Neural cell (in vitro differentiated cells): ENCODE measurements around the gene TBC1D32. TPM values are rescaled to one million over a fixed set of nuclear protein-coding genes. Genes with fewer than 3 reads are reported as not detected.

Experiments used
- H2AFZ ChIP-seq: fragments of 200-600, 300-800 bp; sonication (generic), shearing (Covaris generic); 2 replicates; pipeline ENCODE4 v1.6.0; 2014; ENCODE audit warnings: low read depth, mild to moderate bottlenecking, antibody characterized with exemption, low read length, moderate library complexity
- H3F3A ChIP-seq: fragments of 200-600 bp; shearing (Covaris generic); 2 replicates; pipeline ENCODE4 v1.6.1; 2016; ENCODE audit warnings: mild to moderate bottlenecking, moderate library complexity, mixed read lengths, antibody characterized with exemption, low read length; ENCODE audit not compliant: insufficient read depth, poor library complexity, severe bottlenecking
- H3K27ac ChIP-seq: fragments of 200-600, 300-800 bp; sonication (generic), shearing (Covaris generic); 2 replicates; pipeline ENCODE4 v1.5.1; 2014; ENCODE audit warnings: mild to moderate bottlenecking, low read length, moderate library complexity
- H3K27me3 ChIP-seq: fragments of 300-800, 200-600 bp; sonication (generic), shearing (Covaris generic); 2 replicates; pipeline ENCODE4 v1.6.0; 2014; ENCODE audit warnings: mild to moderate bottlenecking, low read depth, low read length, moderate library complexity; ENCODE audit not compliant: insufficient read depth
- H3K36me3 ChIP-seq: fragments of 300-800, 200-600 bp; sonication (generic), shearing (Covaris generic); 2 replicates; pipeline ENCODE4 v1.5.1; 2014; ENCODE audit warnings: mild to moderate bottlenecking, antibody characterized with exemption, low read length, moderate library complexity; ENCODE audit not compliant: insufficient read depth
- H3K4me2 ChIP-seq: fragments of 300-800, 200-600 bp; sonication (generic), shearing (Covaris generic); 2 replicates; pipeline ENCODE4 v1.6.0; 2014; ENCODE audit warnings: mild to moderate bottlenecking, low read length
- H3K4me3 ChIP-seq: fragments of 300-800, 200-600 bp; sonication (generic), shearing (Covaris generic); 2 replicates; pipeline ENCODE4 v1.5.1; 2014; ENCODE audit warnings: mild to moderate bottlenecking, low read length, moderate library complexity
- H3K79me2 ChIP-seq: fragments of 200-600 bp; shearing (Covaris generic); replicated peaks from 2 replicates; pipeline ENCODE4 v1.6.0; 2014; ENCODE audit warnings: mild to moderate bottlenecking, low read length, moderate library complexity; ENCODE audit not compliant: insufficient read depth
- H3K9ac ChIP-seq: fragments of 300-800, 200-600 bp; sonication (generic), shearing (Covaris generic); 2 replicates; pipeline ENCODE4 v1.6.1; 2016; ENCODE audit warnings: mild to moderate bottlenecking, low read length, mixed read lengths
- H3K9me2 ChIP-seq: fragments of 200-600 bp; shearing (Covaris generic); 2 replicates; pipeline ENCODE4 v1.6.1; 2016; ENCODE audit warnings: mild to moderate bottlenecking, low read length, mixed read lengths; ENCODE audit not compliant: insufficient read depth
- H3K9me3 ChIP-seq: fragments of 200-600, 300-800 bp; sonication (generic), shearing (Covaris generic); 2 replicates; pipeline ENCODE4 v1.6.1; 2016; ENCODE audit warnings: mild to moderate bottlenecking, mixed run types, low read length, moderate library complexity, mixed read lengths
- H4K20me1 ChIP-seq: fragments of 200-600 bp; shearing (Covaris generic); 2 replicates; pipeline ENCODE4 v1.6.1; 2016; ENCODE audit warnings: mild to moderate bottlenecking, mixed run types; ENCODE audit not compliant: insufficient read depth
- CTCF ChIP-seq: fragments of 450-650 bp; IDR thresholded peaks from 2 replicates; pipeline ENCODE4 v1.5.1; 2014; ENCODE audit warnings: antibody characterized with exemption, mild to moderate bottlenecking, moderate library complexity; ENCODE audit not compliant: poor library complexity, severe bottlenecking
- EP300 ChIP-seq: fragments of 450-650 bp; conservative IDR thresholded peaks from 2 replicates; pipeline ENCODE4 v1.6.1; 2014; ENCODE audit warnings: antibody characterized with exemption, mild to moderate bottlenecking, moderate library complexity; ENCODE audit not compliant: poor library complexity, severe bottlenecking
- EZH2 ChIP-seq: fragments of 200-600, 300-800 bp; shearing (Covaris generic), sonication (generic); IDR thresholded peaks from 2 replicates; pipeline ENCODE4 v1.6.1; 2014; ENCODE audit warnings: antibody characterized with exemption, low read length, borderline replicate concordance, mild to moderate bottlenecking; ENCODE audit not compliant: insufficient read depth, poor library complexity, severe bottlenecking
- MXI1 ChIP-seq: fragments of 450-650 bp; conservative IDR thresholded peaks from 2 replicates; pipeline ENCODE4 v1.6.1; 2014; ENCODE audit warnings: antibody characterized with exemption, mild to moderate bottlenecking; ENCODE audit not compliant: poor library complexity, severe bottlenecking
- POLR2AphosphoS5 ChIP-seq: IDR thresholded peaks from 2 replicates; pipeline ENCODE4 v1.6.1; 2012
- RAD21 ChIP-seq: fragments of 450-650 bp; conservative IDR thresholded peaks from 2 replicates; pipeline ENCODE4 v1.6.1; 2014; ENCODE audit warnings: antibody characterized with exemption, mild to moderate bottlenecking, moderate library complexity
- REST ChIP-seq: IDR thresholded peaks from 2 replicates; pipeline ENCODE4 v1.6.1; 2012; ENCODE audit warnings: borderline replicate concordance
- SMC3 ChIP-seq: fragments of 450-650 bp; conservative IDR thresholded peaks from 2 replicates; pipeline ENCODE4 v1.6.1; 2014; ENCODE audit warnings: antibody characterized with exemption, mild to moderate bottlenecking, moderate library complexity; ENCODE audit not compliant: poor library complexity
- TAF1 ChIP-seq: IDR thresholded peaks from 2 replicates; pipeline ENCODE4 v1.6.1; 2012; ENCODE audit warnings: low read depth
- polyA plus RNA-seq: library from polyadenylated mRNA; depleted of rRNA; stranded (reverse); fragments of >200 nt; gene quantifications from 2 replicates; pipeline ENCODE4 v1.2.3, GENCODE V29; 2014

TBC1D32 gene
- polyA plus RNA-seq, 1 donor from 2014 or later: 33.2 TPM

DNA sequence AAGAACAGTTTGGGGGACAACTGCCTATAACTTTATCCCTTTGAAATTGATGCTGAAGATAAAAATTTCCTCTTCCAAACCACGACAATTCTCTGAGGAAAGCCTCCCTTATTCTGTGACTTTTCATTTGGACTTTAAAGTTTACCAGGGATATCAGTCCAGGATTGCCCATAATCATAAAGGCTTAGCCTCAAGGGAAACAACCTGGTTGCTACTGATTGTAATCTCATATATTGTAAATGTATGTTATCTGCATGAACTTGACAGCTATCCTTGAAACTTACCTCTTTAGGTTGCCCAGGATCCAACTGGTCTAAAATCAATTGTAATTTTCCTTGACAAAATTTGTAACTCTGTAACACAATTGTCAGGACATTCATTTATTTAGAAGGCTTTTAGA is 23.8 kb downstream of the TBC1D32 start:
- TF ChIP-seq RAD21 (no peak), TAF1 (no peak), REST (no peak), CTCF (no peak)
- Histone ChIP-seq H3K4me2 (no peak overlapping the region), H3K9me2 (no peaks in the 10 kb centered on the region)

DNA sequence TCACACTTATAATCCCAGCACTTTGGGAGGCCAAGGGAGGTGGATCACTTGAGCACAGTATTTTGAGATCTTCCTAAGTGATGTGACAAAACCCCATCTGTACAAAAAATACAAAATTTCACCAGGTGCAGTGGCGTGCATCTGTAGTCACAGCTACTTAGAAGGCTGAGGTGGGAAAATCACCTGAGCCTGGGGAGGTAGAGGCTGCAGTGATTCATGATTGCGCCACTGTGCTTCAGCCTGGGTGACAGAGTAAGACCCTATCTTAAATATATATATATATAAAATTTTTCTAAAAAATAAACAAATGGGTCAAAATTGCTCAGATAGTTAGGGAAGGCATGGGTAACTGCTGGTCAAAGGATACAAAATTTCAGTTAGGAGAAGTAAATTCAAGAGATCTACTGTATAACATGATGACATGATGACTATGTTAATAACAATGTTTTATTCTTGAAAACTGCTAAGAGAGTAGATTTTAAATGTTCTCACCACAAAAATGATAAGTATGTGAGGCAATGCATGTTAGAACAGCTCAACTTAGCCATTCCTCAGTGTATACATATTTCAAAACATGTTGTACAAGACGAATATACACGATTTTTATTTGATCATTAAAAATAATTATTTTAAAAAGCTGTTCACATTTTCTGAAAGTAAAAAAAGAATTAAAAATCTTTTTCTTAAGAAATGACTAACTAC is 24.4 kb downstream of the TBC1D32 start:
- H3K4me3 ChIP-seq: no peak overlapping the region
- no peak for TF ChIP-seq RAD21
- TF ChIP-seq REST: no peak
- no peak for TF ChIP-seq MXI1
- TF ChIP-seq TAF1: no peak
- no peak for TF ChIP-seq POLR2AphosphoS5
- TF ChIP-seq EP300: no peak
- no peak for TF ChIP-seq CTCF
- no peak for TF ChIP-seq EZH2
- no peak for TF ChIP-seq SMC3
- no peak overlapping the region for H3K4me2 ChIP-seq
- no peaks in the 10 kb centered on the region for H3K27me3 ChIP-seq
- H3K9me3 ChIP-seq: no peaks in the 10 kb centered on the region
- no peak overlapping the region for H3K27ac ChIP-seq
- no peaks in the 10 kb centered on the region for H3K9me2 ChIP-seq
- no peak overlapping the region for H2AFZ ChIP-seq
- H3K9ac ChIP-seq: no peak overlapping the region
- H3K36me3 ChIP-seq: no peaks in the 10 kb centered on the region
- H3K79me2 ChIP-seq: no peaks in the 10 kb centered on the region
- no peaks in the 10 kb centered on the region for H4K20me1 ChIP-seq
- H3F3A ChIP-seq: no peaks in the 10 kb centered on the region

More for the DNA sequence above, 23.8 kb downstream of the TBC1D32 start:
- no peak overlapping the region for H3K27ac ChIP-seq
- H3K4me3 ChIP-seq: no peak overlapping the region
- H3F3A ChIP-seq: no peaks in the 10 kb centered on the region
- no peaks in the 10 kb centered on the region for H3K36me3 ChIP-seq
- no peak overlapping the region for H2AFZ ChIP-seq
- no peaks in the 10 kb centered on the region for H3K9me3 ChIP-seq
- H3K9ac ChIP-seq: no peak overlapping the region
- H3K27me3 ChIP-seq: no peaks in the 10 kb centered on the region
- no peaks in the 10 kb centered on the region for H4K20me1 ChIP-seq
- no peaks in the 10 kb centered on the region for H3K79me2 ChIP-seq
